GM12875 (cell line): ENCODE measurements around the gene MGARP.

Source experiments
- H3K4me3 ChIP-seq: one replicate; pipeline ENCODE4 v1.5.1; 2011; ENCODE audit warnings: low read depth, low read length, control low read depth
- TF ChIP-seq, protein P1 (sequence below): IDR thresholded peaks from 2 replicates; pipeline ENCODE4 v1.5.1; 2011; ENCODE audit warnings: low read depth, mild to moderate bottlenecking, control low read depth, inconsistent platforms, low read length, moderate library complexity, borderline replicate concordance; ENCODE audit not compliant: insufficient read depth

The MGARP gene

DNA sequence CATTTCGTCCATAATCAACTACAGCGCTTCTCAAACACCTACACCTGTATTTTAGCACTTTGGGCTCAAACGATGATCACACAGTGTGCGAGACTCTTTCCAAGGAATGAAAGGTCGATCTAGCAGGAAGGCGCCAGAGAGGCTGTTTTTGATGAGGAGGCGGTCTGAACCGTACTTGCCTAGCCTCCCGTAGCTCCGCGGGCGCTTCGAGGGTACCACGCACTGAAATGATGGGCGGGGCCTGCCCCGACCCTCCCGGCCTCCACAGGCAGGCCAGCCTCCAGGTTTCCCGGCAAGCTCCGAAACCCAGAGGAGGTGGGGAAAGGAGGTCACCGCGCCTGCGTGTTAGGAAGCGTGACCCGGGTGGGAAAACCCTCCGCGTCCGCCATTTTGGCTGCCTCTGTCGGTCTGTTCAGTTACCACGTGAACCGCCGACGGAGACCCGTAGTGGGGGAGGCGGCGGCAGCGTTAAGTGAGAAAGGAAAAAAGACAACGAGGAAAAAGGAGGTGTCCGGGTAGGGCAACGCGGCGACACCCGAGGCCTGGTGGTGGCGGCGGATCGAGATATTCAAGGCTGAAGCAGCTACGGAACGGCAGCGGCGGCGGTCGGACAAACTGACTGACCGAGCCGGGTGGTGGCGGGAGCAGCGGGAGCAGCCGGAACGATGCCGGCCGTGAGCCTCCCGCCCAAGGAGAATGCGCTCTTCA, 21.2 kb upstream of the MGARP start, which contains the start of gene NAA15:
TSS of gene NAA15 (plus strand) at position 393 of the 708 bp plus-strand sequence. CDS start at position 666, 273 bp downstream.
- TF ChIP-seq, protein P1, sequence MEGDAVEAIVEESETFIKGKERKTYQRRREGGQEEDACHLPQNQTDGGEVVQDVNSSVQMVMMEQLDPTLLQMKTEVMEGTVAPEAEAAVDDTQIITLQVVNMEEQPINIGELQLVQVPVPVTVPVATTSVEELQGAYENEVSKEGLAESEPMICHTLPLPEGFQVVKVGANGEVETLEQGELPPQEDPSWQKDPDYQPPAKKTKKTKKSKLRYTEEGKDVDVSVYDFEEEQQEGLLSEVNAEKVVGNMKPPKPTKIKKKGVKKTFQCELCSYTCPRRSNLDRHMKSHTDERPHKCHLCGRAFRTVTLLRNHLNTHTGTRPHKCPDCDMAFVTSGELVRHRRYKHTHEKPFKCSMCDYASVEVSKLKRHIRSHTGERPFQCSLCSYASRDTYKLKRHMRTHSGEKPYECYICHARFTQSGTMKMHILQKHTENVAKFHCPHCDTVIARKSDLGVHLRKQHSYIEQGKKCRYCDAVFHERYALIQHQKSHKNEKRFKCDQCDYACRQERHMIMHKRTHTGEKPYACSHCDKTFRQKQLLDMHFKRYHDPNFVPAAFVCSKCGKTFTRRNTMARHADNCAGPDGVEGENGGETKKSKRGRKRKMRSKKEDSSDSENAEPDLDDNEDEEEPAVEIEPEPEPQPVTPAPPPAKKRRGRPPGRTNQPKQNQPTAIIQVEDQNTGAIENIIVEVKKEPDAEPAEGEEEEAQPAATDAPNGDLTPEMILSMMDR, result no peak

DNA sequence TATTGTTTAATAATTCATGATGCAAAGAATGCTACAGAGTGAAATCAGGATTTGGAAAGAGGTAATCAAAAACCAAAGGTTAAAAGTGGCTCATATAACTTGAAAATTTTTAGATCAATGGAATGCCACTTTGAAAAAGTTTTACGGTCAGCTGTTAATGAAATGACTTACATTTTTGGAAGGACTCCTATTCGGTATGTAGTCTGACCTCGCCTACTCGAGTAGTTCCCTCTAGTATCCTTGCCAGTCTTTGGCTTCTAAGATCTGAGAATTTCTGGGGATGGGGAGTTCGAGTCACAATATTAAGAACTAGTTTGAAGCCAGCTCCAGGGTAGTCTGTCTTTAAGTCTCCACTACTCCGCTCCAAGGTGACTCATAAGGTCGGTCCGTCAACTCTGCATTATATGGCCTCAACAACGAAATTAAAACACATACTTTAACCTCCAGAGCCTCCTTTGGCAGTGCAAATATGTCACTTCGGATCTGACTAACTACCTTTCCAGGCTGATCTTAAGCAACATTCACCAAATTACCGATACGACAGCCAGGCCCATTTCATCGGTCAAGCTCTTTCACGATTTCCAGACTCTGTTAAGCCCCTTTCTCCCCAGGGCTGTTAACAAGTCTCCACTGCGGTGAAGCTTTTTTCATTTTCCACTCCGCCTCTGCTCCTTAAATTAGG, 20.5 kb upstream of the MGARP start:
- H3K4me3 ChIP-seq, result peak overlapping the region; percentile 73

More for the DNA sequence above, 21.2 kb upstream of the MGARP start, which contains the start of gene NAA15:
- H3K4me3 ChIP-seq, result peak within 1 kb of the TSS; percentile 73

DNA sequence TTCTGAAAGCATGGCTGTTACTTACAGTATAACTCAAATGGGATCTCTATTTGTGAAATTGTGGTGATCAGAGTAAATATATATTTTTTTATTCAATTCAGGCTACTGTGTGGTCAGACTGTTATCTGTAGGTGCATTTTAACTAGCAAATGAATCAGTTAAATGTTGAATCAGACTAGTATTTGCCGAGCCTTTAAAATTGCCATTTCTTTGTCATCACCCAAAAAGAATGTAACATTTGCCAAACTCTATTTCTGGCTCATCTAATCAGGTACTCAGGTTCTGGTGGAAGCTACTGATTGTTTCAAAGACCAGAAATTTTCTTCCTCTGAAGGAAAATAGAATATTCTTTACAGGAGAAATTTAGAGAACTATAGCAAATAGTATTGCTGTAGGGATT, 19.5 kb upstream of the MGARP start:
- TF ChIP-seq, protein P1, result no peak
- no peak overlapping the region for H3K4me3 ChIP-seq

More for the DNA sequence above, 20.5 kb upstream of the MGARP start:
- TF ChIP-seq, protein P1, result no peak

DNA sequence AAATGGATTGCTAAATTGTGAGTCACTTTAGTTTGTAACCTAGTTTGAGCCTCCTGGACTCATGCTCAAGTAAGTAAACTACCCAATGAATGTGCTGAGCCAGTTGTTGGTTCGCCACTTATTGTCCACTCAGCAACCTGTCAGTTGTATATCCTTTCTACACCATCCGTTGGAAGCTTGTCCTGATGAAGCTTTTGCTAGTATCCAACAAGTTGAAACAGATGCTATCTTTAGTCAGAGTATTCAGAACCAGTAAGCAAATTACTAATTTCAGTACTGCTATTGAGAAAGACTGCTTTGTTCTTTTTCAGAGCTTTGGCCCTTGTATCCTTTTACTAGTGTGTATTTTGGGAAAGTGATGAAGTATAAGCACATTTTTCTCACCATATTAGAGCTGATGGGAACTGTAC, 17.0 kb upstream of the MGARP start:
- TF ChIP-seq, protein P1, result no peak

DNA sequence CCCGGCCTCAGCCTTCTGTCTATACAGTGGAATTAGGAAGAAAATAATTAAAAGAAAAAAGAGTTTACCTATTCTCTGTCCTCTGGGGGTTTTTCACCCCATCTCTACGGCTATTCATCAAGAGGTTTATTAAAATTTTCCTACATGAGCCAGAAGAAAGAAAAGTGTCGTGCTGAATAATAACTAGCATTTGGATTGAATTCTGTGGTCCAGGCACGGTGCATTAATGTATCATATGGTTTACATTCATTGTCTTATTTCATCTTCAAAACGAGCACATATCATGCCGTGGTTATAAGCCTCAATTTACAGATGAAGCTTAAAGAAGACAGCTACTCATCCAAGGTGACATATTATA, 15.9 kb upstream of the MGARP start:
- TF ChIP-seq, protein P1, result no peak
- no peak overlapping the region for H3K4me3 ChIP-seq

More for the DNA sequence above, 17.0 kb upstream of the MGARP start:
- no peak overlapping the region for H3K4me3 ChIP-seq

DNA sequence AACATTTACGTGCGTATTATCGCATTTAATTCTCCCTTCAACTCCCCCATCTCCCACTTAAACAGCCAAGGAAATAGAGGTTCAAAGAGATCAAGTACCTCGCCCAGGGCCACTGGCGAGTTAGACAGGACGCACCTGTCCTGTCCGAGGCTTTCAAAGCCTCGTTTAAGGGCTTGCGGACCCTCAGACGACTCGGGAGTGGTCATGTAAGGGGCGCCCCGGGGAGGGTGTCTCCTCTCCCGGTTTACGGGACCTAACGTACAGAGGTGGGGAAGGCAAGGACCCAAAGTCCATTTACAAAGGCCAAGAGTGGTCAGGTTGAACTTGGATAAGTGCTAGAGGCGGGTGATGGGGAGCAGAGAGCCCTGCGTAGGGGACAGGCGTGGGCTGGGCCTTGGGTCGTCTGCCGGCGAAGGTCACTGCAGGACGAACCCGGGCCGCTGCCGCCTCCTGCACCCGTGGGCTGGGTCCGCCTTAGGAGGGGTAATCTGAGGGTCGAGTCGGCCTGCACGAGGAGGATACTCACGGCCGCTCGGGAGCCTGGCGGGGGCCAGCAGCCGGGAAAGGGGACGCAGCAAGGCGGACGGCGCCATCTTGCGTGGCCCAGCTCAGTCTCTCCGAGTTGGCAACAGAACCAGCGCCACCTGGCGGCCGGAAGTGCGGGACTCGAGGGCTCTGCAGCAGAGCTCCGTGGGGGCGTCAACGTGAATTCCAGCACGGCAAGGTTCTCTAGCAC, 15.3 kb upstream of the MGARP start:
- H3K4me3 ChIP-seq, result peak overlapping the region; percentile 87
- TF ChIP-seq, protein P1, result peak; percentile 95
